GM23338 (cell line): ENCODE measurements around the gene SLC9A3. TPM values are rescaled to one million over a fixed set of nuclear protein-coding genes. Genes with fewer than 3 reads are reported as not detected.

Experiments
- ATAC-seq: fragments of 200-7000 bp; cut with Tn5 transposase; 3 replicates; pipeline ENCODE4 v1.9.1; 2020
- DNase-seq: peaks from one replicate; pipeline ENCODE4 v3.0.0-alpha.2; 2015; ENCODE audit warnings: low spot score
- H2AFZ ChIP-seq: fragments of 200-600 bp; sonication (generic); 2 replicates; pipeline ENCODE4 v1.8.0; 2016; ENCODE audit warnings: antibody characterized with exemption, mild to moderate bottlenecking, moderate library complexity
- H3F3A ChIP-seq: fragments of 200-600 bp; sonication (generic); replicated peaks from 2 replicates; pipeline ENCODE4 v1.8.0; 2017; ENCODE audit warnings: antibody characterized with exemption, mixed run types, low read depth
- H3K27ac ChIP-seq: fragments of 200-600 bp; sonication (generic); 2 replicates; pipeline ENCODE4 v1.6.1; 2016; ENCODE audit warnings: low read depth
- H3K27me3 ChIP-seq: fragments of 200-600 bp; sonication (generic); 2 replicates; pipeline ENCODE4 v1.8.0; 2016; ENCODE audit warnings: mild to moderate bottlenecking, mixed run types, moderate library complexity; ENCODE audit not compliant: insufficient read depth
- H3K36me3 ChIP-seq: fragments of 200-600 bp; sonication (generic); 2 replicates; pipeline ENCODE4 v1.8.0; 2016; ENCODE audit warnings: mild to moderate bottlenecking; ENCODE audit not compliant: insufficient read depth
- H3K4me1 ChIP-seq: fragments of 200-600 bp; sonication (generic); 2 replicates; pipeline ENCODE4 v1.8.0; 2016; ENCODE audit warnings: mild to moderate bottlenecking, moderate library complexity; ENCODE audit not compliant: insufficient read depth
- H3K4me2 ChIP-seq: fragments of 200-600 bp; sonication (generic); 2 replicates; pipeline ENCODE4 v1.7.1; 2017; ENCODE audit warnings: mixed run types
- H3K4me3 ChIP-seq: fragments of 200-600 bp; sonication (generic); 2 replicates; pipeline ENCODE4 v1.6.1; 2016; ENCODE audit warnings: mixed run types
- H3K79me2 ChIP-seq: fragments of 200-600 bp; sonication (generic); replicated peaks from 2 replicates; pipeline ENCODE4 v1.8.0; 2017; ENCODE audit warnings: mild to moderate bottlenecking; ENCODE audit not compliant: insufficient read depth
- H3K9me2 ChIP-seq: fragments of 200-600 bp; sonication (generic); 2 replicates; pipeline ENCODE4 v1.8.0; 2017; ENCODE audit not compliant: insufficient read depth
- H4K20me1 ChIP-seq: fragments of 200-600 bp; sonication (generic); replicated peaks from 2 replicates; pipeline ENCODE4 v1.8.0; 2017; ENCODE audit warnings: mild to moderate bottlenecking; ENCODE audit not compliant: insufficient read depth
- H3K27ac Mint-ChIP-seq: 2 replicates; pipeline ENCODE4 v1.8.0; 2020; ENCODE audit warnings: inconsistent platforms, mild to moderate bottlenecking, moderate library complexity, mixed read lengths
- H3K27me3 Mint-ChIP-seq: 3 replicates; pipeline ENCODE4 v1.8.0; 2022; ENCODE audit warnings: low read depth, mild to moderate bottlenecking, moderate library complexity, mixed read lengths, inconsistent platforms; ENCODE audit not compliant: insufficient read depth, poor library complexity
- H3K36me3 Mint-ChIP-seq: 3 replicates; pipeline ENCODE4 v1.8.0; 2021; ENCODE audit warnings: low read depth, mild to moderate bottlenecking, inconsistent platforms, moderate library complexity, mixed read lengths
- H3K4me1 Mint-ChIP-seq: 3 replicates; pipeline ENCODE4 v1.8.0; 2020; ENCODE audit warnings: mild to moderate bottlenecking, inconsistent platforms, mixed read lengths
- H3K4me3 Mint-ChIP-seq: 3 replicates; pipeline ENCODE4 v1.8.0; 2021; ENCODE audit warnings: moderate library complexity, mild to moderate bottlenecking, inconsistent platforms, mixed read lengths
- H3K9me3 Mint-ChIP-seq: 3 replicates; pipeline ENCODE4 v1.8.0; 2020; ENCODE audit warnings: moderate library complexity, mild to moderate bottlenecking, inconsistent platforms, mixed read lengths
- CTCF ChIP-seq, 2 experiments: fragments of 200-600 bp in 1 of 2; sonication (generic) in 1 of 2; conservative IDR thresholded peaks; 2 replicates each; pipeline versions ENCODE4 v1.5.1 to v1.6.1; 2016 to 2017; ENCODE audit warnings: antibody characterized with exemption in 2 of 2, low read depth in 2 of 2, mild to moderate bottlenecking in 2 of 2, moderate library complexity in 1 of 2
- EZH2 ChIP-seq: fragments of 200-600 bp; sonication (generic); IDR thresholded peaks from one replicate; pipeline ENCODE4 v1.8.0; 2017; ENCODE audit warnings: antibody characterized with exemption, mild to moderate bottlenecking, low read depth; ENCODE audit not compliant: unreplicated experiment
- EZH2phosphoT487 ChIP-seq: fragments of 200-600 bp; sonication (generic); IDR thresholded peaks from one replicate; pipeline ENCODE4 v1.8.1; 2018; ENCODE audit warnings: antibody characterized with exemption; ENCODE audit not compliant: unreplicated experiment
- JUNB ChIP-seq: IDR thresholded peaks from one replicate; pipeline ENCODE4 v1.6.1; 2016; ENCODE audit warnings: antibody characterized with exemption; ENCODE audit not compliant: unreplicated experiment
- NANOG ChIP-seq: IDR thresholded peaks from 2 replicates; pipeline ENCODE4 v1.6.1; 2016; ENCODE audit warnings: antibody characterized with exemption, borderline replicate concordance
- POLR2AphosphoS5 ChIP-seq: IDR thresholded peaks from 2 replicates; pipeline ENCODE4 v1.6.1; 2016; ENCODE audit warnings: antibody characterized with exemption, low read depth
- REST ChIP-seq: IDR thresholded peaks from one replicate; pipeline ENCODE4 v1.6.1; 2018; ENCODE audit warnings: antibody characterized with exemption; ENCODE audit not compliant: unreplicated experiment
- STAT1 ChIP-seq: IDR thresholded peaks from one replicate; pipeline ENCODE4 v1.6.1; 2016; ENCODE audit warnings: antibody characterized with exemption; ENCODE audit not compliant: unreplicated experiment
- ZNF114 ChIP-seq: fragments of 250-450 bp; sonication (Bioruptor Pico); IDR thresholded peaks from 2 replicates; pipeline ENCODE4 v1.5.0; 2020; ENCODE audit warnings: mild to moderate bottlenecking, moderate library complexity
- ZNF331 ChIP-seq: fragments of 250-450 bp; sonication (Bioruptor Pico); IDR thresholded peaks from 2 replicates; pipeline ENCODE4 v1.5.0; 2020; ENCODE audit warnings: low read depth, mild to moderate bottlenecking, moderate library complexity
- polyA plus RNA-seq: library from polyadenylated mRNA; unstranded; fragments of >200 nt; fragmentation: Nextera tagmentation; extraction: Ambion mirVana; gene quantifications from 2 replicates; pipeline ENCODE4 v1.2.1, GENCODE V29; 2016
- total RNA-seq: library from RNA; depleted of rRNA; stranded (reverse); fragments of >200 nt; shearing (Covaris generic); gene quantifications from 2 replicates; pipeline ENCODE4 v1.2.3, GENCODE V29; 2014

The SLC9A3 gene
- total and polyA plus RNA-seq, 2 experiments from 2014 or later, result 0.39 to 3.1 TPM

GRCh38 chr5:537098-537497 lies 12.8 kb upstream of the SLC9A3 start:
- Histone ChIP-seq H3K4me3 (no peak overlapping the region), H3K27ac (no peak overlapping the region), H3K27me3 (no peaks in the 10 kb centered on the region), H2AFZ (no peak overlapping the region), H3F3A (no peaks in the 10 kb centered on the region), H3K4me2 (no peak overlapping the region), H4K20me1 (no peaks in the 10 kb centered on the region), H3K4me1 (no peaks in the 10 kb centered on the region), H3K36me3 (no peaks in the 10 kb centered on the region), H3K9me2 (no peaks in the 10 kb centered on the region), H3K79me2 (no peaks in the 10 kb centered on the region)
- DNase-seq (no peak), ATAC-seq (no peak)
- Mint-ChIP-seq H3K27ac (no peak overlapping the region), H3K27me3 (peaks cover 11% of the 10 kb centered on the region), H3K4me1 (peaks cover 2% of the 10 kb centered on the region; the same call in 2 of the 3 replicates), H3K36me3 (no peaks in the 10 kb centered on the region), H3K9me3 (no peaks in the 10 kb centered on the region; the same call in 2 of the 3 replicates), H3K4me3 (no peak overlapping the region)
- TF ChIP-seq POLR2AphosphoS5 (no peak), ZNF114 (CRISPR knock-in tag) (no peak), NANOG (no peak), REST (no peak), EZH2phosphoT487 (no peak), STAT1 (no peak), EZH2 (no peak), JUNB (no peak), CTCF (conservative IDR thresholded peaks at IDR 0.05; ENCODE audit: low read depth in 2 of 2) (no peak), ZNF331 (CRISPR knock-in tag) (no peak)
